Stimulated activated CD4-positive, alpha-beta T cell treated with anti-CD3 and anti-CD28 coated beads, Interleukin-12 subunit alpha, Interleukin-12 subunit beta, amount 100 ng/mL, for 48 hours (primary cell): ENCODE data around the gene CSNK1G1.

Source experiments
- DNase-seq, 3 donors: peaks; one replicate each; pipeline ENCODE4 v3.0.0-alpha.2; 2020; ENCODE audit warnings: low read depth in 2 of 3, low spot score in 1 of 3

CSNK1G1 gene

DNA sequence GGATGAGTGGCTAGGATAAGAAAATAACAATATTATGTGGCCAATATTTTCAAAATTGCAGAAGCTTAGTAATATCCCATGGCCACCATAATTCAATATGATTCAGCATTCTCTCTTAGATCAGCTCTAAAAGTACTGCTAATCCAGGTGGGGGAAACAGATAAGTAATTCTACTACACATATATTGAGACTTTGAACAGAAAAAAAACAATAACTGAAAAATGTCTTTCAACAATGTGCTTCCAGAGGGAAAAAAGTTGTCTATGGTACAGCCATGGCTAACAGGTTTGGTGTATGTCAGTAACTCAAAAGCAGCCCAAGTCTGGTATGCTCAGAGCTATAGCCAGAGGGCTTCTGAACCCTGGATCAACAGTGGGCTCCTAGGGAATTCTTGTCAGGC lies 150.8 kb downstream of the CSNK1G1 start:
- DNase-seq = no peak

GRCh38 chr15:64197425-64197824 lies 158.5 kb downstream of the CSNK1G1 start:
- DNase-seq = no peak

GRCh38 chr15:64193971-64194370 lies 162.0 kb downstream of the CSNK1G1 start:
- DNase-seq = no peak

GRCh38 chr15:64191971-64192830 lies 163.8 kb downstream of the CSNK1G1 start:
- DNase-seq = no peak

DNA sequence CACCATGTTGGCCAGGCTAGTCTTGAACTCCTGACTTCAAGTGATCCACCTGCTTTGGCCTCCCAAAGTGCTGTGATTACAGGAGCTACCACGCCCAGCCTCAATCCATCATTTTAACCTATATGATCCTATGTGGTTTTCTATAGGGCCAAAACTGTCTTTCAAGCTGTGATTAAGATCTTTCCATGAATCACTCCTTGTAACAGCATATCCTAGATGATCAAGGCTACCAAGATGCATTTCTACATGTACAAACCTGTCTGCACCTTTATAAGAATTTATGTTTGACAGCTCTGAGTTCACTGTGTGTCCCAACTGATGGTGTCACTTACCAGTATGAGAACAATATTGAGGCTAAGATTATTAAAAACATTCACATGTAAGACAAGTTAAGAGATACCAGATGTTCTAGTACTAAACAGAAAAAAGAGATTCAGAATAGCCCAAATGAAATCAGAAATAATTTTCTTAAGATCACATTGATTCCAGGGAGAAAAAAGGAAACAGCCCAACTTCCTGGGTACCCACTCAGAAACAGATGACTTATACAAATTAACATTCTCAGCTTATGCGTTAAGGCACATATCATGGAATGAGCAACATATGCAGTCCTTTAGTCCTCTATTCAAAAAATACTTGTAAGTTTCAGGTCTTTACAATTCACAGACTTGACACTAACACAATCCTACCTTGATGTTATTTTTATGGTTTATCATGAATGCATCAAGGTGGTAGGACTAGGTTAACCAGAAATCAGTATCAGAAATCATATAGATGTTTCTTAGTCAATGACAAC lies 168.4 kb downstream of the CSNK1G1 start:
- DNase-seq = no peak

- no peak for DNase-seq
Measured at GRCh38 chr15:64185146-64185911, 170.6 kb downstream of the CSNK1G1 start.

- no peak for DNase-seq
Measured at GRCh38 chr15:64182859-64183370, 173.1 kb downstream of the CSNK1G1 start.

- DNase-seq = no peak
Measured at GRCh38 chr15:64180235-64180824, 175.6 kb downstream of the CSNK1G1 start.

DNA sequence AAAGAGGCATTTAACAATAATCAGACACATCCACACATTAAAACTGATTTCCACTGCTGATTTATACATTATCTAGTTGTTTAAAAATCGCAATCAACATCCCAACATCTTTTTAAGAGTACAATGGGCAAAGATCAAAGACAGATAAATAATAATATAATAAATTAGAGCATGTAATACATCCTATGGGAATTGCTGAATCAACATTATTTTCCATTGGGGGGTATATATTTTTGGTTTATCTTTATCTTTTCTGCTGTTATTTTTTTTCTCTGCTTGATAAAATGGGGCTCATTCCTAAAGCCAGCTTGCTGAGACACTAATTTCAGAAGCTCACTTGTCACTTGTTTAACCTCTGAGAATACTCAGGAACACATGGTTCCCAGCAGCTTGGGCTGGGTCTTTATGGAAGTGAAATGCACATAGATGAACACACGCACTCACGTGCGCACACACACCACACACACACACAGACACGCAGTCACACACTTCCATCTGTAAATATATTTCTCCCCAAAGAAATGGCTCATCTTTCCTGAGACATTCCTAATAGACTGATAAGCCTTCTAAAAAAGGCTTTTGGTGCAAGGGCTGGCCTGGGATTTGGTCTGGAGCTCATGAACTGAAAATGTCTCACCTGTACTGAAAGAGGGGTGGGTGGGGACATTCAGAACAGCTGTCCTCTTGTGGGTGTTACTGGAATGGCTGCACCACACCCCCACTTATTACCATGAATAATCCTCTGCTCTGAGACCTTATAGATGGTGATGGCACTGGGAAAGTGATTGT lies 189.7 kb downstream of the CSNK1G1 start:
- DNase-seq = no peak

- DNase-seq = no peak
Measured at GRCh38 chr15:64164436-64164835, 191.5 kb downstream of the CSNK1G1 start.

- no peak for DNase-seq
Measured at GRCh38 chr15:64163659-64164362, 192.2 kb downstream of the CSNK1G1 start.

- peak; percentile 90 to 97 (median 95) for DNase-seq
Measured at GRCh38 chr15:64162869-64163658, 192.9 kb downstream of the CSNK1G1 start, which contains the start of gene PPIB. Gene PPIB, minus strand, starts transcription at chr15:64163022. Its CDS starts 36 bp downstream, at chr15:64162986.

- DNase-seq = no peak
Measured at GRCh38 chr15:64162478-64162868, 193.5 kb downstream of the CSNK1G1 start.

- no peak for DNase-seq
Measured at GRCh38 chr15:64161688-64162477, 194.1 kb downstream of the CSNK1G1 start.

GRCh38 chr15:64158363-64159134 lies 197.4 kb downstream of the CSNK1G1 start:
- DNase-seq = no peak

DNA sequence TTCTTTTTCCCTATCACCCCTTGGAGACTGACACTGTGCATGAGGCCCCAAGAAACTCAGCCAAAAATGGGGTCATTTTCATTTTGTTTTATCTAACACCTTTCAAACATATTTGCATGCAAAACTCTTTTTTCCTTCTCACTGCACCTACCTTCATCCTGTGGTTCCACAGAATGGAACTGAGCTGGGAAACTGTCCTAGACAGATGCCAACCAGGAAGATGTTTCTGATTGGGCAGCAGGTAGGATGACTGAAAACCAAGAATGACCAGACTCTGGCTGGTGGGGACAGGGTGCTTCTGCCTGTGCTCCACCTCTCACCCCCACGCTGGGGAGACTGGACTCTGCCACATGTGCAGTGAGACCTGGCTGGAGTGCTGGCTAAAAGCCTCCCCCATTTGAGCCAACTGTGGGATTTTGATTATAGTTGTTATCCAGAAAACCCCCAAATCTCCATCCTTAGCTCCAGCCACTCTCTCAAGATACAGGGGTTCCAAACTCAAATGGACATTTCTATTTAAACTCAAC lies 198.3 kb downstream of the CSNK1G1 start:
- DNase-seq = no peak
